Coronary artery (tissue), 2 donors: Measurements from ENCODE around the gene STK17A.

ENCODE experiments used
- DNase-seq: peaks from one replicate; pipeline ENCODE4 v3.0.0-alpha.2; 2017; ENCODE audit warnings: low spot score
- H3K27ac ChIP-seq, 2 donors: fragments of 200-600 bp; sonication (generic); one replicate each; pipeline ENCODE4 v1.5.1; 2016 to 2019
- H3K4me3 ChIP-seq: fragments of 200-600 bp; sonication (generic); 2 replicates; pipeline ENCODE4 v1.5.1; 2016; ENCODE audit warnings: mild to moderate bottlenecking, moderate library complexity
- CTCF ChIP-seq: fragments of 200-600 bp; sonication (generic); IDR thresholded peaks from one replicate; pipeline ENCODE4 v1.5.1; 2019; ENCODE audit warnings: antibody characterized with exemption

The STK17A gene

GRCh38 chr7:43647339-43647672 is 64.4 kb downstream of the STK17A start:
- peak overlapping the region; percentile 89 to 99 for H3K27ac ChIP-seq
- no peak for DNase-seq
- peak overlapping the region; percentile 63 for H3K4me3 ChIP-seq
- TF ChIP-seq CTCF: no peak

DNA sequence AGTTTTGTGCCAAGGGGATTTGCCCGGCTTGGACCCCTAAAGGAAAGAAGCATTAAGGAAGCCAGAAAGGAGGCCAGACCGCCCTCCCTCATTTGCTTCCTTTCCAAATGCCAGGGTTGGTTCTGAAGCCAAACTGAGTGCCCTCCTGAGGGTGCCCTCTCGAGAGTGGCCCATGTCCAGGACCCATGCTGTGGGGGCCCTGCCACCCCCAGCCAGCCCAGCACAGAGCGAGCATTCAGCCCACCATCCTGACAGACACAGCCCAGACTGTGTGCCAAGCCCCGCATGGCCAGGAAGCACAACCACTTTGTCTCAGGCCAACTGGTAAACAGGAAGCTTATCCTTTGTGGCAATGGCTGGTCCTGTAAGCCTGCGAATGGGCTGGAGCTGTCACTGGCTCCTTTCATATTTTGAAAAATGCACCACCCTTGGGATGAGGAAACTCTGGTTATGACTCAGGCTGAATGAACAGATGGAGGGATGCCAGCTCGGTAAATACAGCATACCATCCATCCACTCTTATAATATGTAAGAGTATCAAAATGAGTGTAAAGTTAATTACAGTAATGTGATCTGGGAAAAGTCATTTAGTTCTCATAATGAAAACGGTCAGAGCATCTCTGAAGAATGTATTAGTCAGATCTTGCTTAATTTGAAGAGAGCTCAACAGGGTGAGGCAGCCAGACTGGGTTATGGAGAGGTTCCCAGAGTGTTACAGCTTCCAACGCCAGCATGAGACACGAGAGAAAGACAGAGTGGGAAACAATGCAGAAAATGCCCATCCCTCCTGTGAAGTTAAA is 65.0 kb downstream of the STK17A start:
- peak overlapping the region; percentile 89 to 99 for H3K27ac ChIP-seq
- TF ChIP-seq CTCF: no peak
- H3K4me3 ChIP-seq: peak overlapping the region; percentile 63
- peak; percentile 86 for DNase-seq

DNA sequence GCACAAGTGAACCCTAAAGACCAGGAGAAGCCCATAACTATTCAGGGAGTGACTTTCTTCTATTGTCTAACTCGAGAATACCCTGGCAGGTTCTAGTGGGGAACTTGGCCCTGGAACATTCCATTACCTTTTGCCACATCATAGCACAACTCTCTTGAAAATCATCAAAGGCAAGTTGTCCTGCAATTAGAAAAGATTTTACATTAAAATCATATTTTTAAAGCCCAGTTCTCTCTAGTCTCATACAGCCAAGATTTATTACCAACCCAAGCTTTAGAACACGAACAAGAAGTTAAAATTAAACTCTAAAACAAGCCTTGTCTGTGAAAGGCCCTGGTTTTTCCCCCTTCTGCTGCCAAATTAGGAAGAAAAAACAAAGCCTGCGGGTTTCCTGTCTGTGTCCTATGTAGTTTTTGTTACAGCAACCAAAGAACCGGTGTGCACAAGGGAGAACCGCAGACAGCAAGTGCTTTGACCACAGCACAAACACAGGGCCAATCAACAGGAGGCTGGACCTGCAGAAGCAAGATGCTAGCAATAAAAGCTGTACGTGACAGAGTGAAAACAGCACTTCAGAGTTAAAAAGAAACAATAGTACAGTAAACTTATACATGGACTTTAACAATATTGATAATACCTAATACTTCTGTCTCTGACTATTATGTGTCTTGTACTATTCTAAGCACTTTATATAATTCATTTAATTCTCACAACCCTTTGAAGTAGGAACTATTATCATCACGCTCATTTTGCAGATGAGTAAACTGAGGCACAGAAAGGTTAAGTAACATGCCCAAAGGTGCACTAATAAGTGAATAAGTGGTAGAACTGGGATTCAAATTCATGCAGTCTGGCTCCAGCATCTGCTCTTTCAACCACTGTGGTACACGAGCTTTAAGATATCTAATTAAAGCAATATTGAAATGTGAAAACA is 65.8 kb downstream of the STK17A start:
- Histone ChIP-seq H3K4me3 (peak overlapping the region; percentile 63), H3K27ac (peak overlapping the region; percentile 89 to 99)
- no peak for TF ChIP-seq CTCF
- no peak for DNase-seq

GRCh38 chr7:43649755-43650274 is 66.9 kb downstream of the STK17A start:
- no peak for DNase-seq
- Histone ChIP-seq H3K4me3 (no peak overlapping the region), H3K27ac (peak overlapping the region; percentile 89 to 99)
- TF ChIP-seq CTCF: no peak

DNA sequence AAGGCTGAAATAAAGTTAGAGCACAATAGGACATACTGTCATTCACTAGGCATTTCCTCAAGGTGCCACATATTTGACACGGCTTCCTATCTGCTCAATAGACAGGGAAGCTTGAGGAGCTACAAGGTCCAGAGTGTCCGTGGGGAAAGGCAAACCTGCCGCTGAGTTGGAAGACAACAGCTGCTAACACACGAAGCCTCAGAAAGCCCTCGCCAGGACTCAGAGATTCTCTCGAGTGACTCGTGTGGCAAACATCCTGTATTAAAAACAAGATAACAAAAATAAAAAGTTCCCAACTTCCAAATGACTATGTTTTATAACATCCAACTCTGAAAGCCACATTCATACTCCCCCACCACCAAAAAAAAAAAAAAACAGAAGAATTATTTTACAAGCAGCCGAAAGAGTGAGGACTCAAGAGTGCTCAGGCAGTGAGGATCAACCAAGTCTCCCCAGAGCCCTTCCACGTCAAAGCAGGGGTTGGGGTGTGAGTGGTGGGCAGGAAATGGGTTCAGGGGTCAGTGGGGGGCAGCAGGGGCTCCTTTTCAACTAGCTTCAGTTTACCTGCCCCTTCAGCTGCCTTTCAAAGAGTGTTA is 67.6 kb downstream of the STK17A start:
- peak overlapping the region; percentile 4 for H3K4me3 ChIP-seq
- TF ChIP-seq CTCF: no peak
- DNase-seq: no peak
- peak overlapping the region; percentile 69 to 89 for H3K27ac ChIP-seq

DNA sequence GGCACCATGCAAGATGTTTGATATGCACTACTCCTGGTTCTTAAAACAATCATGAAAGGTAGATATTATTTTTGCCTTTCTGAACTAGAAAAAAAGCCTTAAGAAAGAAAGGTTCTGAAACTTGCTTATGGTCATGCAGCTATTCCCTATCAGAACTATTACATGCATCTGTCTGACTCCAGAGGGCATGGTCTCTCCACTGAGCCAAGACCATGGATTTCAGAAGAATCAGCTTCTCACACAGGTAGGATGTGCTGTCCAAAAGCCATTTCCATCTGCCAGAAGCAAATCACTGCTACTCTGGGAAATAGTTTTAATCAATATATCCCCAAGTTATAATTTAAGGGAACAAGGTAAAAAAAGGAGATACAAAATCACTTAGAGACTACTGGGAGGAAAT is 69.5 kb downstream of the STK17A start:
- DNase-seq: no peak
- TF ChIP-seq CTCF: no peak
- no peak overlapping the region for H3K27ac ChIP-seq
- H3K4me3 ChIP-seq: no peak overlapping the region
